HG03175 (cell line): ENCODE data around the gene BIRC7.

Source experiments
- ATAC-seq: cut with Tn5 transposase; IDR thresholded peaks from one replicate; pipeline ENCODE4 v1.9.1; 2021; ENCODE audit warnings: mild to moderate bottlenecking, moderate library complexity; ENCODE audit not compliant: unreplicated experiment

BIRC7 gene, protein sequence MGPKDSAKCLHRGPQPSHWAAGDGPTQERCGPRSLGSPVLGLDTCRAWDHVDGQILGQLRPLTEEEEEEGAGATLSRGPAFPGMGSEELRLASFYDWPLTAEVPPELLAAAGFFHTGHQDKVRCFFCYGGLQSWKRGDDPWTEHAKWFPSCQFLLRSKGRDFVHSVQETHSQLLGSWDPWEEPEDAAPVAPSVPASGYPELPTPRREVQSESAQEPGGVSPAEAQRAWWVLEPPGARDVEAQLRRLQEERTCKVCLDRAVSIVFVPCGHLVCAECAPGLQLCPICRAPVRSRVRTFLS

DNA sequence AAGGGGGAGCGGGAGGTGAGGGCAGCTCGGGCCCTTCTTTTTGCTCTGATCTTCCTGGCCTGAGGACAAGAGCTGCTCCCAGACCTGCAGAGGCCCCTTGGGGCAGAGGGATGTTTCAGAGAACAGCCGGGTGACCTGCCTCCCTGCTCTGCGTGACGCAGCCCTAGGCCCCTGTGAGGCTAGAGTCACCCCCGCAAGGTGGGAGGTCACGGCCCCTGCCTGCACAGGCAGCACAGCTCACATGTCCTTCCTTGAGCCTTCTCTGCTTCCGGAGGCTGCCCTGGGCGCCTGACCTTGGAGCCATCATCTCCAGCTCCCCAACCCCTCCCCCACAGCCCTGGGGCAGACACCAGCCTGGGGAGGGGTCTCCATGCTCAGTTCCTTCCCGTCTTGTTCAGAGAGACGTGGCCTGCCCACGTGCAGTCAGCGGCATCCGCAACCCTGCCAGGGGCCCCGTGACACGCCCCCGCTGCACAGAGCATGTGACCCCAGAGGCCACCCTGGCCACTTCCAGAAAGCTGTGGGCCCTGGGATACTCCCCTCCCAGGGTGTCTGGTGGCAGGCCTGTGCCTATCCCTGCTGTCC is at the start of gene BIRC7:
Gene BIRC7 (plus strand): TSS at position 507 of the 585 bp plus-strand sequence. CDS start 192 bp downstream, outside the sequence.
- ATAC-seq: no peak

DNA sequence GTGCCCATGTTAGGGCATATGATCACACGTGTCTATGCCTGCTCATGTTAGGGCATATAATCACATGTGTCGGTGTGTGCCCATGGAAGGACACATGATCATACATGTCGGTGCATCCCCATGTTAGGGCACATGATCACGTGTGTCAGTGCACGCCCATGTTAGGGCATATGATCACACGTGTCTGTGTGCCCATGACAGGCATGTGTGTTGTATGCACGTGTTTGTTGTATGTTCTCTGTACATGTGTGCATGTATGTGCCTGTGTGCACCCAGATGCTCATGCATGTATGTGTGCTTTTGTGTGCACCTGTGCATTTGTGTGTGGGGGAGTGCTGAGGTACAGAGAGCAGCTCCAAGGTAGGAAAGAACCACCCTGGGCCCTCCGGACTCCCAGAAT is 49.6 kb upstream of the BIRC7 start:
- ATAC-seq: no peak

DNA sequence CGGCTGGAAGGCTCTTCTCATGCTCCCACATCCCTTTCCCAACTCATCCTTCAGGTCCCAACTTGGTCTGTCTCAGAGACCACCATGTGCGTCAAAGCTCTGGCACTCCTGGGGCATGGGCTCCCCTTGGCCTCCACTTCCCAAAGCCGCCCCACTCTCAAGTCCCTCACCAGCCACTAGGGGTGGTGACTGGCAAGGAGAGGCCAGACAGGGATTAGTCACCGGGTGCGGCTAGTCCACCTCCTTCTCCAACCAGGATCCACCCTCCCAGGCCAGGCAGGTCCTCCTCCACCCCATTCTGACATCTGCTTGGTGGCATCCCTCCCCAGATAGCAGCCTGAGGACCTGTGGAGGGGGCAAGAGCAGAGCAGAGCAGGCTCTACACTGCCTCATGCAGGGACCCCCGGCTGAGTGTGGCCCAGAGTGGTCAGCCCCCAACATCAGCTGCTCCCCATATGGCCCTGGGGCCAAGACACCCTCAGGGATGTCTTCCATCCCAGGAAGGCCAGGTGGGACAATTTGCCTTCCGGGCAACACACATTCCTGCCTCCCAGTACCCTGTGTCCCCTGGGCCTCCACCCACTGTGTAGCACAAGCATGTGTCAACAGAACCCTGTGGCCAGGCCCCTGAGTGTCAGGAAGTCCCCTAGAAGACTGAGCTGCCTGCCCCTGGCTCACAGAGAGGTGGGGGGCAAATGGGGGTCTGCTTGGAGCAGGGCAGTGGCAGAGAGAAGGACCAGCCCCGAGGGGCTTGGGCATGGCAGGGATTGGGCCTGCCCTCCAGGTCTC is 49.0 kb upstream of the BIRC7 start:
- no peak for ATAC-seq

DNA sequence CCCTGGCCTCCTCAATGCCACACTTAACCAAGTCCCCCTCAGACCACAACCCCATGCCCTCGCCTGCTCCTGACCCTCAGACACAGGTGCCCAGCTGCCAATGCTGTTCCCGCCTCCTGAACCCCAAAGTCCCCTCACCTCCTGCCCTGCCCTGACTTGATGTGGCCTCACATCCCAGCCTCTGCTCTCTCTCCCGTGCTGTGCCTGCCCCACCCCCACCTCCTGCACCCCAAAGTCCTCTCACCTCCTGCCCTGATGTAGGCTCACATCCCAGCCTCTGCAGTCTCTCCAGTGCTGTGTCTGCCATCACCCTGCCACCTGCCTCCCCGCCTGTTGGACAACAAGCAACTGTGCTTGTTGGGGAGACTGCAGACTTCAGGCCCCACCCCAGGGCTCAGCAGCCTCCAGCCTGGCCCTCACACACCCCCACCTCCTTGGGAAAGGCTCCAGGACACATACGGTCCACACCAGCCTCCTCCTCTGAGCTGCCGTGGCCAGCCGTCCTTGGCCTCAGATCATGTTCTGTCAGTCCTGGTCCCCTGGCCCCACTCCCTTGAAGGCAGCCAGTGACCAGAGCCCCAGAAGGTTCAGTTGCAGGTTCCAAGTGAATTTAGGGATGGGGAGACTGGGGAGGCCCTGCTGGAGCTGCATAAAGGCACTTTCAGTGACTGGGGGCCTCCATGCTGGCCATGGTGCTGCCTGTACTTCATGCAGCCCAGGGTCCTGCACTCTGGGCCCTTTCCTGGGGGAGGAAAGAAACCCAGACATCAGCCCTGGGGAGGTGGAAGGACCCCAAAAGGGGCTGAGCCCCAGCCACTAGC is 48.2 kb upstream of the BIRC7 start:
- no peak for ATAC-seq

DNA sequence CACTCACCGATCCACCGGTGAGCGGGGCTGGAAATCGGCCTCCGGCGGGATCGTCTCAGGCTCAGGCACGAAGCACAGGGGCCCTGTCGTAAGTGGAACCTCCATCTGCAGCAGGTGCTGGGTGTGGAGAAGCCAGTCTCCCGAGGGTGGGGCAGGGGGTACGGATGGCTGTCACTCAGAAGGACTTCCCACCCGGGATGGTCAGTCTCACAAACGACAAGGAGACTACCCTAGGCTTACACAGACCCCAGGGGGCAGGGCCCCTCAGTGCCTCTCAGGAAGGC is 47.6 kb upstream of the BIRC7 start:
- no peak for ATAC-seq

DNA sequence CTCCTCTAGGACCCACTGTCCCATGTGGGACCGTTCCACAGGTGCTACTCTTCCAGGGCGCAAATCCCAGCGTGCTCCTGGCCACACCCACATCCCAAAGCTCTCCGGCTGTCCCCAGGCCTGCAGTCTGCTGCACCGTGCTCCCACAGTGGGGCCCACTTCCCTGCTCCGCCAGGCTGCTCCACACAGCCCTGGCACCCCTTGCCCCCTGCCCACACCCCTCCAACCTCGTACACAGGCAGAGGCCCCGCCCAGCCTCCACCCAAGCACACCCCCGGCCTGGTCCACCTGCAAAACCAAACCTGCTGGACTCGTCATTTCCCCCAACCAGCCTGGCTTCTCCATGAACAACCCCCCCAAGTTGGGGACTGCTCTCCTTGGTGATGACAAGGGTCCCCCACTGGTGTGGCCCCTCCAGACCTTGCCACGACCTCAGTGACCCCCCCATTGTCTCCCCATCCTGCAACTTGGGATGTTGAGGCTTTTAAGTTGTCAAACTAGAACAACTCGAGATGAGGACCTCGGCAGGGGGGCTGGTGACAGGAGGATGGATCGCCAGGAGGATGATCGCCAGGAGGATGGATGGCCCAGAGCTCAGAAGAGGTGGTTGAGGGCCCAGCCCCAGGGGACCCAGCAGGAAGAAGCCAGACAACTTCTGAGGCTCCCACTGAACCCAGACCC is 46.9 kb upstream of the BIRC7 start:
- no peak for ATAC-seq

DNA sequence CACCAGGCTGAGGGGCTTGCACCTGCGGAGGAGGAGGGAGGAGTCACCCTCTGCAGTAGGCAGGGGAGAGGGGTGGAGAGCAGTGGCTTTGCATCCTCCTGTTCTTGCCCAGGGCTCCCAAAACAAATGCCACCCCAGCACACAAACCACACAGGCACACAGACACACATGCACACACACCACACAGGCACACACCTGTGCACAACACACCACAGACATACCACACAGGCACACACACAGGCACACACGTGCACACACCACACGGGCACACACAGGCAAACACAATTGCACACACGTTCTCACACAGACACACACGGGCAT is 46.4 kb upstream of the BIRC7 start:
- ATAC-seq: no peak

DNA sequence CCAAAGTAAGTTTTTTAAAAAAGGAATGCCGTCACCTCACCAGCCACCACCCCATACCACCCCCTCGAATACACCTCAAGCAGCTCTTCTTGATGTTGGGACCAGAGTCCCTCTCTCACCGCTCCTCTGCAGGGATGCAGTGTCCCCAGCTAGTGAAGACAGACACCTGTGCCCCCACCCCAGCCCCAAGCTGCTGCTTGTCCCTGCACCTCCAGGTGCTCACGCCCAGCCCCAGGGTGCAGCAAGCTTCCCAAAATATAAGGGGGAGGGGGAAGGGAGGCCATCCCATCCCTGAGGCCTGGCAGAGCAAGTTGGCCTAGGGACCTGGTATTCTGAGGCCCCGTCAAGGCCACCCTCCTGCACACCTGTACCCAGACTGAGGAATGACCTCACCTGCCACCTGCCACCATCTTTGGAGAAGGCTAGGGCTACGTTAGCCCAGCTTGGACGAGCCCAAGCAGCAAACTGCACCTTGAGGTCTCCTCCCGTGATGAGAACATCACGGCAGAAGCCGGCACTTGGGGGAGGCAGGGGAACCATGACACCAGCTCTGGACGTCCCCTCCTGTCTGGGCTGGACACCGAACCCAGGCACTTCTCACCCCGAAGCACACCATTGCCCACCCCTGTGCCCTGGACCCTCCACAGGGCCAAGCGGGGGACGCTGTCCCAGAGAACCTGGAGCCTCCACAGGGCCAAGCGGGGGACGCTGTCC is 45.7 kb upstream of the BIRC7 start:
- ATAC-seq: no peak

DNA sequence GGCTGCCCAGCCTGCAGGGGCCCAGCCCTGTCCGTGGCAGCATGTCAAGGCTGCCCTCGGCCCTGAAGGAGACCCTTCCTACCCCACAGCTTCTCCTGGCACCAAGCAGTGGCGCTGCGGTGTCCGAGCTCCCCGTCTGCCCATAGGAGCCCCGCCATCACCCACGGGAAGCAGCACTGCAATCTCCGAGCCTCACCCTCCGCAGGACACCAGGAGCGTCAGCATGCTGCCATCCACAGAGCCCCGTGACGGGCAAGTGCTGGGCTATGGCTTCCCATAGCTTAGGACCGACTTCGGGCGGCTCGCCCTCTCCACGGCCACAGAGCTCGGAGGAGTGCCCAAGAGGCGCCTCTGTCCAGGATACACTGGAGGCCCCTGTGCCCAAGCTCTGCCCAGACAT is 44.9 kb upstream of the BIRC7 start:
- no peak for ATAC-seq

DNA sequence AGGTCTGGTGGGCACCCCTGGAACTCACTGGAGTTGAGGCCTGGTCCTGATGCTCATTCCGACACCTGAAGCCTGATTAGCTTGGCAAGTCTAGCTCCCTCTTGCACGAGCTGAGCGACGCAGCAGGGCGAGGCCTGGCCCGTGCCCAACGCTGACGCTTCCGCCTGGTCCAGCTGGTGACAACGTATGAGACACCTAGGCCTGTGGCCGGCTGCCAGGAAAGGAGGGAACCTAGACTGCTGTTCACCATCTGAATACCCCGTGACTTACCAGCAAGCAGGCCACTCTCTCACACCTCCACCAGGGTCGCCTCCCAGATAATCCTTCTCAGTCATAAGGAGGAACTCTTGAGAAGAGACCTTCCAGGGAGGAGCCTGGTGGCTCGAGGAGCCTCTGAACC is 44.3 kb upstream of the BIRC7 start:
- no peak for ATAC-seq

DNA sequence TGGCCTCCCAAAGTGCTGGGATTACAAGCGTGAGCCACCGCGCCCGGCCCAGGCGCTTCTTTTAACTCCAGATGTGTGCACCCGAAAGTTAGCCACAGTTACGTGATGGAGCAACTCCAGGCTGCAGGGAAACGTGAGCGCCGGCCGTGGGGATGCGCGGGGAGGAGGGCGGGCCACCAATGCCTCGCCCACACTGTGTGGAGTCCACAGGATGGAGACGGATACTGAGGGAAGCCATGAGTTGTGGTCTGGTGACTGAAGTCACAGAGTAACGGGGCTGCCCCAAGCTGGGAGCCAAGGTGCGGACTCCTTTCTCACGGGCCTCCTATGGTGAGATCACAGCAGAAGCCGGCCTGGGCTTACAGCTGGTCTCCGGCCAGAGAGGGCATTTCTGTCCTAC is 43.0 kb upstream of the BIRC7 start:
- ATAC-seq: no peak

DNA sequence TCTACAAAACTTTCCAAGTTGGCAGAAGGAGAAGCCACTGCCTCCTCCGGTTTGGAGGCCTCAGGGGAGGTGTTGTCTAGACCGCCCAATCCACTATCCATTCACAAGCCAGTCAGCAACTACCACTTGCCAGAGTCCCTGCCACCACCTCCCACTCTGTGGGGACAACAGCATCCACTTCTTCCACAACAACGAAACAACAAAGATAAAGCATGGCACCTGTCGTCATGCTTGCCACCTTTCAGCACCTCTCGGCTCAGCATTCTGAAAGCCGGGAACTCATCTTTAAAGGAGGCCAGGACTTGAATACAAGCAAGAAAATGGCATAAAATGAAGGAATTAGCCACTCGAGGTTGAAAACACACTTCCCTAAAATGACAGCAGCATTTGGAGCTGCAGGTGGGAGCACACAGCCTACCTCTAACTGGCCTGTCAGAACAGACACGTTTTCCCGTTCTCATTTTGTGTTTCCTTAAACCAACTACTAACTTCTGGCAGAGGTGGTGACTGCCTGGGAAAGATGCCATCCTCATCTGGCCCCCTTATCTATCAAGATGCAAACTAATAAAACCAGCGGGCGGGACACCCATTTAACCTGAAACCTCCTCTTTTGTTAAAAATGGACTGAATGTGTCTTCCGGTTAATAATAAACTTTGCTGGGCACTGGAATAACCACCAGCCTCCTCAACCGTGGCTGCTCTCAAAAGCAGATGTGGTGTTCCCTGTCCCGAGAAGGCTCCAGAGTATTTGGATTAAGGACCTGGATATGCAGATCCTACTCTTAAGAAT is 41.5 kb upstream of the BIRC7 start:
- no peak for ATAC-seq

DNA sequence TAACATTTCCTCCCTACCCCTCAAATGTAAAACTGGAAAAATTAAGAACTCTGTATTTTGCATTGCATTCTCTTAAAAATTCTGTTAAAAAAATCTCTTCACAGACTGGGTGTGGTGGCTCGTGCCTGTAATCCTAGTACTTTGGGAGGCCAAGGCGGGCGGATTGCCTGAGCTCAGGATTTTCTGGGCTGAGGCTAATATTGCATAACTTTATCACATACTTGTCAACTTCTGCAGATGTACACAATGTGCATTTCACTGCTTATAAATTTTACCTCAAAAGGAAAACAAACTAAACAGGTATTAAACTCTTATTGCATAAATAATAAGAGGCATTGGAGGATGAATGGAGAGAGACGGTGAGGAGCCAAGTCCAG is 40.9 kb upstream of the BIRC7 start:
- ATAC-seq: no peak

DNA sequence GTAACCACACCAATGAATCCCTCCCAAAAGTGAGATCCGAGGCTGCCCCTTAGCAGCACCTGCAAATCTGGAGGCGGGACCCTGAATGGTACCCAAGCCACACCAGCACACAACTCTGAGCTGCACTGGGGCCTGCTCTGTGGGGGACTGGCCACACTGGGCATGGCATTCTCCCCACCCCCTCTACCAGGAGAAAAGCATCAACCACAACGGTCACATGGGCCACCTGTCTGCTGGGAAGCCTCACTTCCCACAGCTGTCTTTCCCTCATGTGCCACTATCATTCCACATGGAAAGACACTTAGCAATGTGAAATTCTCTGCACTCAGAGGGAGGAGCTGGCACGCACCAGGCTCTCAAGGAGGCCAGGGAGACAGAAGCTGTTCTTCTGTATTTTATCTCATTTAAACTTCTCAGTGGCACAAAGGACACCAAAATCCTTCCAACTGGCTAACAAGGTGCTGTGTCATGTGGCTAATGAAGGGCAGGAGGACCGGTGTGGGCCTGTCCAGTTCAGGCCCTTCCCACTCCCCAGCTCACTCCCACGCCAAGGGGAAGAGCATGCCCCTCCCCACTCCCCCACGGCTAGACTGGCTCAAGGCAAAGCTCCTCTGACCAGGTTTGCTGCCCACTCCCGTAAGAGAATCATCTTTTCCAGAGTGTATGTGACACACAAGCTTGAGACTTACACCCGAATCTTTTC is 38.8 kb upstream of the BIRC7 start:
- no peak for ATAC-seq

DNA sequence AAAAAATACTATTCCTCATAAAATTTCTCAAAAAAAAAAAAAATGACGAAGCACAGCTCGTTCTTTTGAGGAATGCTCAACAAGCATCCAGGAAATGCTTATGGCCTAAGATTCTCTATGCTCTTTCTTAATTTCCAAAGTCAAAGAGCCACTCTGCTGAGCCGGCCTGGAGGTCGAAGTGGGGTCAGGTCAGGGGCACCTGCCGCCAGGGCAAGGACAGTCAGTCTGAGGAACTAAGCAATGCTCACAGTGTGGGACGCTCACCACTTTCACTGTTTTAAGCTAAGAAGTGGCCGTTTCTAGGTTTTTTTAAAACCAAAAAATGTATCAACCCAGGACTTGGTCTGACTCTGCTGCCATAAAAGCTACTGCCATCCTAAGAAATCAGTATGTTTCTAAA is 37.1 kb upstream of the BIRC7 start:
- ATAC-seq: no peak

DNA sequence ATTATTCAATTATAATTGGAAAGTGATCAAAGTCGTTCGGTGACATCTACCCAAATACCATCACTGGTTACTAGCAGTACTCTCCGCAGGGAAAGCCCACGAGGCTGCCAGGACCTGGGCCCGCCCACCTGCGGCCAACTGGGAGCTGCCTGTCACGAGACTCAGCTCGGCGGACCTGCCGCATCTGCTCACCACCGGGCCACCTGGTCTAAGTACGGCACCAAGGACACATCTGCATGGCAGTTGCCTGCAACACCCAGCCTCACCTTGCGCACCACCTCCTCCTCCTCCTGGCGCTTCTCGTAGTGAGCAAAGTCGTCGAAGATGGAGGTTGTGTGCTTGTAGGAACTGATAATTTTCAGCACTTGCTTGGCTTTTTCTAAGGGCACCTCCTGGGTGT is 33.7 kb upstream of the BIRC7 start:
- no peak for ATAC-seq

DNA sequence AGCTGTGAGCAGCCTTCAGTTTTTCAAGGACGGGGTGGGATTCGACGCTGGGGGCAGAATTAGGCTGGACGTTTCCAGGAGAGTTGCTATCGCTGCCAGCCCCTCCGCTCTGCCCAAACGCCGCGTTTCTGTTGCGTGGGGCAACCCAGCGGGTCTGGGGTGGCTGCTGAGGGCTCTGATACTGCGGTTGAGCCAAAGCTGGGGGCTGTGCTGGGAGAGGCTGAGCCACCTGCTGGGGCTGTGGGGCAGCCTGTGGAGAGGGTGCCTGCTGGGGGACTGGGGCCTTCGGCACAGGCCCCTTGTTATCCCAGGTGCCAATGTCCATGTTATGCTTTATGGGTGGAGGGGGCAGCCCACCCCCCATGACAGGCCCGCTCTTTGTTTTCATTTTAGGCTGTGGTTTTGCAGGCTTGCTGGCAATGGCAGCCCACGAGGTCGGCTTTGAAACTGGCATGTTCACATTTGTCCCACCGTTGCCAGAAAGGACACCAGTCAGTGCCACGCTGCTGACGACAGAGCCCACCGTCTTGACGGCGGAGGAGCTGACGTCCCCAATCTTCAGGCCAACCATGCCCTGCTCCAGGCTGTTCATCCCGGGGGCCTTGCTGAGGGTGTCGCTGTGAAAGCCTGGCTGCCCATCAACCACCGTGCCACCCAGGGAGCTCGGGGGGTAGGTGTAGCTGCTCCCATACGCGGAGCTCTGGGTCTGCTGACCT is 32.7 kb upstream of the BIRC7 start:
- no peak for ATAC-seq

DNA sequence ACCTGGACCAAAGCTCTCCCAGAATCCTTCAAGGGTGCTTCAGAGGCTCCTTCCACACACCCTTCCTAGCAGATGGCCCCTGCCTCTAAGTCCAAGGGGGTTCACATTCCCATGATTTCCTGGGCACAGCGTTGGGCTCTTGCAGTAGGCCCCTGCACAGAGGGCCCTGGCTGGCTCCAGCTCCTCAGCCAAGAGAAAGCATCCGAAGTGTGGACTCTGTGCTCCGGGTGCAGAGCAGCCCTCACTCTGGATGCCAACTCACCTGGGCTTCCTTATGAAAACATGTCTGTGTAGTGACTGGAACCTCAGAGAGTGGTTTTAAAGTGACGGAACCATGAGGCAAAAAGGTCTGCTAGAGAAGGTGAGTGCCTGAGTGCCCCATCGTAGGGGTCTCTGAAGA is 31.3 kb upstream of the BIRC7 start:
- ATAC-seq: no peak

DNA sequence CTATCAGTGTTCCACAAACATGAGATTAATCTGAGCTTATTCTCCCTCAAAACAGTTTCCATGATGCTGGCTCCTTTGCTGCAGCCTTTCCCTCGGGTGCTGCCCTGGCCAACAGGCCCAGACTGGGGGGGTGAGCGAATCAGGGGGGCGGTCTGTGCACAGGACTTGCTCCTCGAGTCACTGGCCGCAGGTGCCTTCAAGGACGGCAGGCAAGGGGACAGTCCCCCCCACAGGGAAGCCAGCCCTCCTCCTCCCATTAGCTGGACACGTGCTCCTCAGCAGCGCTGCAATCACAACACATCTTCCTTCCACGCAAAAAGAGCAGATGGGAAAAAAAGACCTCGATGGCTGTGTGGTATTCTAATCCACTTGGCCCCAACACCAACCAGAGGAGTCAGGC is 29.8 kb upstream of the BIRC7 start:
- ATAC-seq: no peak
